ENCODE results near the gene PPP4R2.

DNA sequence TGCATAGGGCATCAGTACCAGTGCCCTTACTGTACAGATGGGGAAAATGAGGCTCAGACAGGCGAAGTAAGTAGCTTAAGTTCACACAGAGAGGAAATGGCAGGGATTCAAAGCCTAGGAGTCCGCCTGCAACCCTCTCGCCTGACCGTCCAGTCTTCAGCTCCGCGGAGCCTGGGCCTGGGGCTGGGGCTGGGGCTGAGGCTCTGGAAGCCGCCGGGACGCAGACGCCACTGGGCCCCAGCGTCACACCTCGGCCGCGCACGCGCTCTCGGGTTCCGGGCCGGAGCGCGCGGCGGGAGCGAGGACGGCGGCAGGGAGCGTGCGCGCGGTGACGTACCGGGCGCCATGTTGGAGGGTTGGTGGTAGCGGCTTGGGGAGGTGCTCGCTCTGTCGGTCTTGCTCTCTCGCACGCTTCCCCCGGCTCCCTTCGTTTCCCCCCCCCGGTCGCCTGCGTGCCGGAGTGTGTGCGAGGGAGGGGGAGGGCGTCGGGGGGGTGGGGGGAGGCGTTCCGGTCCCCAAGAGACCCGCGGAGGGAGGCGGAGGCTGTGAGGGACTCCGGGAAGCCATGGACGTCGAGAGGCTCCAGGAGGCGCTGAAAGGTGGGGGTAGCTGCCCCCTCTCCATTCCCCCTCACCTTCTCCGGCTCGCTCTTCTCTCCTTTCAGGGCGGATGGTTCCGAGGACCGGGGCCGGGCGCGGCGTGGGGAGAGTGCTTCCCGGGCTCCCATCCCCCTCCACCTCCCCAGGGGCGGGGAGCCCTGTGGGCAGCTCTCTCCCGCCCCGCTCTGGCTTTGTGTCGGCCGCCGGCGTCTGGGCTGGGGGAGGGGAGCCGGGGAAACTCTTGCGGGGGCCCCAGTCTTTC lies at the start of gene PPP4R2:
- TF ChIP-seq, protein P1, sequence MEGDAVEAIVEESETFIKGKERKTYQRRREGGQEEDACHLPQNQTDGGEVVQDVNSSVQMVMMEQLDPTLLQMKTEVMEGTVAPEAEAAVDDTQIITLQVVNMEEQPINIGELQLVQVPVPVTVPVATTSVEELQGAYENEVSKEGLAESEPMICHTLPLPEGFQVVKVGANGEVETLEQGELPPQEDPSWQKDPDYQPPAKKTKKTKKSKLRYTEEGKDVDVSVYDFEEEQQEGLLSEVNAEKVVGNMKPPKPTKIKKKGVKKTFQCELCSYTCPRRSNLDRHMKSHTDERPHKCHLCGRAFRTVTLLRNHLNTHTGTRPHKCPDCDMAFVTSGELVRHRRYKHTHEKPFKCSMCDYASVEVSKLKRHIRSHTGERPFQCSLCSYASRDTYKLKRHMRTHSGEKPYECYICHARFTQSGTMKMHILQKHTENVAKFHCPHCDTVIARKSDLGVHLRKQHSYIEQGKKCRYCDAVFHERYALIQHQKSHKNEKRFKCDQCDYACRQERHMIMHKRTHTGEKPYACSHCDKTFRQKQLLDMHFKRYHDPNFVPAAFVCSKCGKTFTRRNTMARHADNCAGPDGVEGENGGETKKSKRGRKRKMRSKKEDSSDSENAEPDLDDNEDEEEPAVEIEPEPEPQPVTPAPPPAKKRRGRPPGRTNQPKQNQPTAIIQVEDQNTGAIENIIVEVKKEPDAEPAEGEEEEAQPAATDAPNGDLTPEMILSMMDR (IDR thresholded peaks at IDR 0.05; ENCODE audit: poor library complexity): no peak
- no peak for TF ChIP-seq EZH2 (IDR thresholded peaks at IDR 0.05; ENCODE audit: borderline replicate concordance)
- no peak for TF ChIP-seq EZH2phosphoT487 (IDR thresholded peaks at IDR 0.05; ENCODE audit: low read depth, severe bottlenecking, unreplicated experiment)

Measured in hepatocyte (in vitro differentiated cells).